ENCODE measurements around the gene ARID1A. TPM values are rescaled to one million over a fixed set of nuclear protein-coding genes. Genes with fewer than 3 reads are reported as not detected.

ARID1A gene
- total RNA-seq, 4 donors from 2014 or later, result 43.4 to 72.0 (median 53.1) TPM

DNA sequence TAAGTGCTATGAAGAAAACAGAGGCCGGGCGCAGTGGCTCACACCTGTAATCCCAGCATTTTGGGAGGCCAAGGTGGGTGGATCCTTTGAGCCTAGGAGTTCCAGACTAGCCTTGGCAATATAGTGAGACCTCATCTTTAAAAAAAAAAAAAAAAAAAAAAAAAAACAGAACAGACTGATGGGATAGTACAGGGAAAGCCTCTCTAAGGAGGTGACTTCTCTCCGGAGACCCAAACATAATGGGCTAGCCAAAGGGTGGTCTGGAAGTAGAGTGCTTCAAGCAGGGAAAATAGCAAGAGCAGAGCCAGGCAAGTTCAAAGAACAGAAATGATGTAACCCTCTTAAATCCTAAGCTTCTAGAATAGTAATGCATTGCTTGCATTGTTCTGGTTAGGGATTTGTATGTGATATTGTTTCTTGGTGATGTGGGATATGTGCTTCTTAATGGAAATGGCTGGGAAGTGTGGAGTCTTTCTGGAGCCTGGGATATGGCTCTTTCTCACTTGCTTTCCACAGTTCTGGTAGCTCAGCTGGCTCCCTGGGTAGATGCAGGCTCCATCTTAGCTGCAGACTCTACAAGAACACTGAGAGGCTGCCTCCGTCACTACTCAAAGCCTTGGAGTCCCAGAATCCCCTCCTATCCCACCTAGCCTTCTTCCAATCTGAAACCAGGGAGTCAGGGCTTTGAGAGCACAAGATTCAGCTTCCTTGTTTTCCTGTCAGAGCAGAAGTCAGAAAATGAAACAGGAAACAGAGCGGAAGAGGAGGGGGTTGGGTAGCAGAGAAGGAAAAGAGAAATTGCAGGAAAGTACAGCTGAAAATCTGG, 90.0 kb downstream of the ARID1A start:
- H3K27me3 ChIP-seq, result no peaks in the 10 kb centered on the region
- DNase-seq, result peak; percentile 28
- H3K27ac ChIP-seq, result peak overlapping the region; percentile 98 to 99 (median 98)
- in situ Hi-C loops (cut with MboI; ENCODE audit: low pct_ligation_motif_present in 1 of 4, low pct_unique_long_range_greater_than_20kb in 1 of 4, low sequenced_read_pairs in 3 of 4) (loop anchor here (10.0 to 25.0 kb wide), 2 partner anchors 91 to 99 kb away; partner anchors contain the start of gene ARID1A (in 4 of the 4)), intact Hi-C loops (cut with DNase I; ENCODE audit: low total_unique reads) (loop anchor here (1.0 to 5.0 kb wide), 3 partner anchors 42 to 109 kb away; no protein-coding TSS in a partner anchor)
- H3K9me3 ChIP-seq, result no peaks in the 10 kb centered on the region
- TF ChIP-seq POLR2A (IDR thresholded peaks at IDR 0.05) (no peak), EP300 (IDR thresholded peaks at IDR 0.05; ENCODE audit: low read depth) (no peak), CTCF (IDR thresholded peaks at IDR 0.05) (no peak), POLR2AphosphoS5 (IDR thresholded peaks at IDR 0.05) (no peak)
- WGBS, 2 donors (ENCODE audit: low coverage in 1 of 2), result 63 to 76% methylated on average over 2 to 5 of the region's 5 CpGs
- no peak overlapping the region for H3K4me3 ChIP-seq
- H3K36me3 ChIP-seq, result no peaks in the 10 kb centered on the region
- peaks cover 20 to 75% (median 56%) of the 10 kb centered on the region in 4 donors for H3K4me1 ChIP-seq

- H3K4me3 ChIP-seq, result peak overlapping the region; percentile 73 to 90 (median 78)
- 14 to 19% methylated on average over 5 to 12 of the region's 12 CpGs for WGBS, 2 donors (ENCODE audit: low coverage in 1 of 2)
- peak; percentile 62 for DNase-seq
- in situ Hi-C loops (cut with MboI; ENCODE audit: low pct_ligation_motif_present in 1 of 4, low pct_unique_long_range_greater_than_20kb in 1 of 4, low sequenced_read_pairs in 3 of 4), result loop anchor here (10.0 to 25.0 kb wide), 2 partner anchors 92 to 99 kb away; partner anchors contain the start of gene ARID1A (in 4 of the 4)
- intact Hi-C loops (cut with DNase I; ENCODE audit: low total_unique reads), result loop anchor here (1.0 to 5.0 kb wide), 3 partner anchors 42 to 109 kb away; no protein-coding TSS in a partner anchor
- H3K4me1 ChIP-seq, result peaks cover 20 to 70% (median 56%) of the 10 kb centered on the region in 4 donors
- H3K36me3 ChIP-seq, result no peaks in the 10 kb centered on the region
- no peaks in the 10 kb centered on the region for H3K9me3 ChIP-seq
- H3K27ac ChIP-seq, result peak overlapping the region; percentile 98 to 99 (median 98)
- H3K27me3 ChIP-seq, result no peaks in the 10 kb centered on the region
- TF ChIP-seq EP300 (IDR thresholded peaks at IDR 0.05; ENCODE audit: low read depth) (no peak), POLR2AphosphoS5 (IDR thresholded peaks at IDR 0.05) (peak in 2 of 3 donors; percentile 11 to 49), CTCF (IDR thresholded peaks at IDR 0.05) (no peak), POLR2A (IDR thresholded peaks at IDR 0.05) (peak; percentile 25)
These were observed 90.9 kb downstream of the ARID1A start for GRCh38 chr1:26786437-26787380.

GRCh38 chr1:26787381-26787705, 91.5 kb downstream of the ARID1A start:
- Histone ChIP-seq H3K4me1 (peaks cover 20 to 64% (median 54%) of the 10 kb centered on the region in 4 donors), H3K9me3 (no peaks in the 10 kb centered on the region), H3K27ac (peak overlapping the region; percentile 98 to 99 (median 98)), H3K4me3 (peak overlapping the region; percentile 73 to 90 (median 78)), H3K36me3 (no peaks in the 10 kb centered on the region), H3K27me3 (no peaks in the 10 kb centered on the region)
- DNase-seq, result peak; percentile 61
- 0 to 1% methylated on average over 4 to 11 of the region's 11 CpGs for WGBS, 2 donors (ENCODE audit: low coverage in 1 of 2)
- in situ Hi-C loops (cut with MboI; ENCODE audit: low pct_ligation_motif_present in 1 of 4, low pct_unique_long_range_greater_than_20kb in 1 of 4, low sequenced_read_pairs in 3 of 4) (loop anchor here (10.0 to 25.0 kb wide), 2 partner anchors 93 to 100 kb away; partner anchors contain the start of gene ARID1A (in 4 of the 4)), intact Hi-C loops (cut with DNase I; ENCODE audit: low total_unique reads) (loop anchor here (5.0 kb wide), 2 partner anchors 95 to 110 kb away; no protein-coding TSS in a partner anchor)
- TF ChIP-seq CTCF (IDR thresholded peaks at IDR 0.05) (peak in 1 of 5 experiments; percentile 8), POLR2A (IDR thresholded peaks at IDR 0.05) (no peak)
